VCaP (cell line): ENCODE data around the gene PHF13.

Source experiments
- H3K27ac ChIP-seq: fragments of 450-650 bp; 2 replicates; pipeline ENCODE4 v1.5.1; 2017
- CTCF ChIP-seq: fragments of 450-650 bp; conservative IDR thresholded peaks from 2 replicates; pipeline ENCODE4 v1.5.1; 2017; ENCODE audit warnings: mild to moderate bottlenecking, moderate library complexity

The PHF13 gene

GRCh38 chr1:6668503-6668902 lies 55.0 kb downstream of the PHF13 start:
- no peak overlapping the region for H3K27ac ChIP-seq
- no peak for TF ChIP-seq CTCF

GRCh38 chr1:6672558-6672957 lies 59.0 kb downstream of the PHF13 start:
- TF ChIP-seq CTCF = no peak
- H3K27ac ChIP-seq = no peak overlapping the region
